Body of pancreas (tissue), 4 donors: ENCODE measurements around the gene TEX48.

Source experiments
- POLR2A ChIP-seq, 3 donors: fragments of 450-650 bp; IDR thresholded peaks; one replicate each; pipeline ENCODE4 v1.6.1; 2016; ENCODE audit warnings: antibody characterized with exemption in 3 of 3, mild to moderate bottlenecking in 2 of 3
- TF ChIP-seq, protein P1 (sequence below), 7 experiments: fragments of 450-650 bp in 4 of 7; fragments of 200-600 bp in 3 of 7; sonication (generic) in 3 of 7; IDR thresholded peaks; one replicate each; pipeline ENCODE4 v1.5.1; 2016 to 2019; ENCODE audit warnings: antibody characterized with exemption in 7 of 7

DNA sequence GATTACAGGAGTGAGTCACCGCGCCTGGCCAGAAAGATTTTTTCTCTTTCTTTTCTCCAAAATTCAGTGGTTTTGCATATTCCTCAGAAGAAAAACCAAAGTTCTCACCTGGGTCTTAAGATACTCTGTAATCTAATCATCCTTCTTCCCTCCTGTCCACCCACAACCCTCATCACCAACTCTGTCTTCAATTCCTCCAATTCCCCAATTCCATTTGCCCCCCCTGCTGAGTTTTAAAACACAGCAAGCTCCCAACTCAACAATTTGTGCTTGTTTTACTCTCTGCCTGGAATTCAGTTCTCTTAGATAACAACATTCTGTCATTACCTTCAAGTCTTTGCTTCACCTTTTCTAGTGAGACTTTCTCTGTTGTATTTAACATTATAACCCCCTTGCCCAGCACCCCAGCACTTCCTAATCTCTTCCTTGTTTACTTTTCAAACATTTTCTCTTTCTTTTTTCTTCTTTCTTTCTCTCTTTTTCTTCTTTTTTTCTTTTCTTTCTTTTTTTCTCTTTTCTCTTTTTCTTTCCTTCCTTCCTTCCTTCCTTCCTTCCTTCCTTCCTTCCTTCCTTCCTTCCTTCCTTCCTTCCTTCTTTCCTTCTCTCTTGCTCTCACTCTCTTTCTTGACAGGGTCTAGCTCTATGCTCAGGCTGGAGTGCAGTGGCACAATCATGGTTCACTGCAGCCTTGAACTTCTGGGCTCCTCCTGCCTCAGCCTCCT, 7.8 kb downstream of the TEX48 start:
- TF ChIP-seq, protein P1, sequence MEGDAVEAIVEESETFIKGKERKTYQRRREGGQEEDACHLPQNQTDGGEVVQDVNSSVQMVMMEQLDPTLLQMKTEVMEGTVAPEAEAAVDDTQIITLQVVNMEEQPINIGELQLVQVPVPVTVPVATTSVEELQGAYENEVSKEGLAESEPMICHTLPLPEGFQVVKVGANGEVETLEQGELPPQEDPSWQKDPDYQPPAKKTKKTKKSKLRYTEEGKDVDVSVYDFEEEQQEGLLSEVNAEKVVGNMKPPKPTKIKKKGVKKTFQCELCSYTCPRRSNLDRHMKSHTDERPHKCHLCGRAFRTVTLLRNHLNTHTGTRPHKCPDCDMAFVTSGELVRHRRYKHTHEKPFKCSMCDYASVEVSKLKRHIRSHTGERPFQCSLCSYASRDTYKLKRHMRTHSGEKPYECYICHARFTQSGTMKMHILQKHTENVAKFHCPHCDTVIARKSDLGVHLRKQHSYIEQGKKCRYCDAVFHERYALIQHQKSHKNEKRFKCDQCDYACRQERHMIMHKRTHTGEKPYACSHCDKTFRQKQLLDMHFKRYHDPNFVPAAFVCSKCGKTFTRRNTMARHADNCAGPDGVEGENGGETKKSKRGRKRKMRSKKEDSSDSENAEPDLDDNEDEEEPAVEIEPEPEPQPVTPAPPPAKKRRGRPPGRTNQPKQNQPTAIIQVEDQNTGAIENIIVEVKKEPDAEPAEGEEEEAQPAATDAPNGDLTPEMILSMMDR (IDR thresholded peaks at IDR 0.05) = no peak
- TF ChIP-seq POLR2A (IDR thresholded peaks at IDR 0.05) = no peak
